PC-9 (cell line): Measurements from ENCODE around the gene RASA1.

Experiments
- CTCF ChIP-seq: fragments of 200-600 bp; sonication (generic); conservative IDR thresholded peaks from 2 replicates; pipeline ENCODE4 v1.6.1; 2017; ENCODE audit warnings: mixed run types, antibody characterized with exemption, mild to moderate bottlenecking, moderate library complexity
- EZH2 ChIP-seq: fragments of 200-600 bp; sonication (generic); IDR thresholded peaks from 2 replicates; pipeline ENCODE4 v1.8.0; 2017; ENCODE audit warnings: antibody characterized with exemption, low read depth

GRCh38 chr5:87404359-87404758 is 136.7 kb downstream of the RASA1 start:
- TF ChIP-seq CTCF, result no peak
- no peak for TF ChIP-seq EZH2
